Heart right ventricle (tissue), 16 donors: ENCODE results near the gene CLEC4M. TPM values are rescaled to one million over a fixed set of nuclear protein-coding genes. Genes with fewer than 3 reads are reported as not detected.

Experiments
- ATAC-seq, 8 donors: fragments of 200-7000 bp; cut with Tn5 transposase; one replicate each; pipeline ENCODE4 v1.9.1; 2020; ENCODE audit warnings: mild to moderate bottlenecking in 8 of 8, moderate library complexity in 8 of 8, moderate number of reproducible peaks in 1 of 8
- DNase-seq, 2 donors: peaks; one replicate each; pipeline ENCODE4 v3.0.0-alpha.2; 2020
- H3K27ac ChIP-seq, 10 donors: fragments of 200-600 bp; sonication (generic) in 2 of 10; one replicate each; pipeline versions ENCODE4 v1.5.0 to v1.8.0; 2020 to 2022; ENCODE audit warnings: mild to moderate bottlenecking in 3 of 10
- H3K27me3 ChIP-seq, 7 donors: fragments of 200-600 bp; one replicate each; pipeline ENCODE4 v1.8.0; 2021 to 2022; ENCODE audit warnings: mild to moderate bottlenecking in 2 of 7
- H3K36me3 ChIP-seq, 9 donors: fragments of 200-600 bp; sonication (generic) in 1 of 9; one replicate each; pipeline versions ENCODE4 v1.5.0 to v1.8.0; 2020 to 2022; ENCODE audit warnings: mild to moderate bottlenecking in 2 of 9
- H3K4me1 ChIP-seq, 9 donors: fragments of 200-600 bp; sonication (generic) in 1 of 9; one replicate each; pipeline versions ENCODE4 v1.5.0 to v1.8.0; 2020 to 2022; ENCODE audit warnings: mild to moderate bottlenecking in 4 of 9
- H3K4me3 ChIP-seq, 10 donors: fragments of 200-600 bp; sonication (generic) in 2 of 10; one replicate each; pipeline versions ENCODE4 v1.5.0 to v1.8.0; 2020 to 2022; ENCODE audit warnings: mild to moderate bottlenecking in 7 of 10, moderate library complexity in 2 of 10
- H3K9me3 ChIP-seq, 11 donors: fragments of 200-600 bp in 10 of 11; sonication (generic) in 2 of 11; one replicate each; pipeline versions ENCODE4 v1.5.0 to v1.8.0; 2013 to 2022; ENCODE audit warnings: mild to moderate bottlenecking in 2 of 11, control low read depth in 1 of 11, moderate library complexity in 1 of 11
- WGBS, 2 donors: extraction: QIAGEN DNeasy Blood & Tissue Kit; methylation state at CpG; one replicate each; pipeline ENCODE4 v1.1.7; 2013; ENCODE audit warnings: inconsistent platforms in 1 of 2; 5-methylcytosine and 5-hydroxymethylcytosine counted together
- intact Hi-C, 10 donors: fragments of 100-400 bp; cut with DNase I; formaldehyde crosslinking; loops; one replicate each; pipeline versions ENCODE4 v1.11.1 to v1.14.2; 2022
- polyA plus RNA-seq, 2 donors: library from polyadenylated mRNA; stranded (reverse); fragments of 200-250 nt; gene quantifications; one replicate each; pipeline ENCODE4 v1.2.3, GENCODE V29; 2013
- total RNA-seq, 10 donors: library from RNA; stranded (reverse); fragmentation: NEBNext Ultra II Directional in 3 of 10; extraction: Animal tissue kit (Norgen Biotek cat#: 25700) in 3 of 10; gene quantifications; one replicate each; pipeline versions ENCODE4 v1.2.1 to v1.2.4, GENCODE V29; 2021 to 2023
- TF ChIP-seq, protein P1 (sequence below), 9 donors: fragments of 200-600 bp; sonication (generic) in 2 of 9; IDR thresholded peaks; one replicate each; pipeline versions ENCODE4 v1.5.0 to v1.8.0; 2021 to 2022; ENCODE audit warnings: antibody characterized with exemption in 9 of 9, mild to moderate bottlenecking in 5 of 9, moderate library complexity in 1 of 9
- donor health status: Arrhythmogenic right ventricular cardiomyopathy.
- donor health status: ischemic (EF 13 %, LVEDD 7.1; RV severe dilation, severe dysfunction).
- donor health status: healthy with polysubstance abuse.
- donor health status: DM: no; HTN: yes; CAD: no.
- donor health status: DM: no; HTN: no; CAD: no.
- donor health status: ischemic (EF 25% LVEDD 6.9; RV normal size, moderate dysfunction).
- donor health status: ischemic (EF 25% LVEDD 5.7; RV mildly dilated, moderate dysfunction).
- donor health status: healthy.
- donor health status: DM: yes; HTN: yes; CAD: no.
- donor health status: Ischemic cardiomyopathy.
- donor health status: ischemic (EF 35%, LVEDD 5.7; RV mildly dilated, moderate dysfunction).
- donor health status: nonischemic (EF 11% LVEDD 7.7; RV severe dilation, severe dysfunction).
- donor health status: DM: yes; HTN: yes; CAD: no.
- donor health status: PGD.
- donor health status: ischemic (EF 29% LVEDD 5.4; RV normal size, mild dysfunction).
- donor health status: nonischemic (EF 23%, LVEDD 6.1; RV moderate dilation, normal function).

The CLEC4M gene
- total and polyA plus RNA-seq, 12 donors, result not detected

DNA sequence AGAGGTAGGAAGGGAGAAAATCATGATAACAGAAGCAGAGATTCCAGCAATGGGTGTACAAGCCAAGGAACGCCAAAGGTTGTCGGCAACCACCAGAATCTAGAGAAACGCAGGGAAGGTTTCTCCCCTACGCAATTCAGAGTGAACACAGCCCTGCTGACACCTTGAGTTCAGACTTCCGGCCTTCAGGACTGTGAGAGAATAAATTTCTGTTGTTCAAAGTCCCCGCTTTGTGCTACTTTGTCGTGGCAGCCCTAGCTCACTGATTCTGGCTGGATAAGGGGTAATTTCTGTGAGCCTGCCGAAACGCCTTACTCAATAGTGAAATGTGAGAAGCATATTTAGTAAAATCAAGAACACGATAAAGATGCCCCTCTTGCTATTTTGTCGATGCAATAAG, 25.8 kb upstream of the CLEC4M start:
- H3K27me3 ChIP-seq, result peaks cover 0 to 37% (median 8%) of the 10 kb centered on the region in 7 donors
- no peak overlapping the region for H3K27ac ChIP-seq
- TF ChIP-seq, protein P1, sequence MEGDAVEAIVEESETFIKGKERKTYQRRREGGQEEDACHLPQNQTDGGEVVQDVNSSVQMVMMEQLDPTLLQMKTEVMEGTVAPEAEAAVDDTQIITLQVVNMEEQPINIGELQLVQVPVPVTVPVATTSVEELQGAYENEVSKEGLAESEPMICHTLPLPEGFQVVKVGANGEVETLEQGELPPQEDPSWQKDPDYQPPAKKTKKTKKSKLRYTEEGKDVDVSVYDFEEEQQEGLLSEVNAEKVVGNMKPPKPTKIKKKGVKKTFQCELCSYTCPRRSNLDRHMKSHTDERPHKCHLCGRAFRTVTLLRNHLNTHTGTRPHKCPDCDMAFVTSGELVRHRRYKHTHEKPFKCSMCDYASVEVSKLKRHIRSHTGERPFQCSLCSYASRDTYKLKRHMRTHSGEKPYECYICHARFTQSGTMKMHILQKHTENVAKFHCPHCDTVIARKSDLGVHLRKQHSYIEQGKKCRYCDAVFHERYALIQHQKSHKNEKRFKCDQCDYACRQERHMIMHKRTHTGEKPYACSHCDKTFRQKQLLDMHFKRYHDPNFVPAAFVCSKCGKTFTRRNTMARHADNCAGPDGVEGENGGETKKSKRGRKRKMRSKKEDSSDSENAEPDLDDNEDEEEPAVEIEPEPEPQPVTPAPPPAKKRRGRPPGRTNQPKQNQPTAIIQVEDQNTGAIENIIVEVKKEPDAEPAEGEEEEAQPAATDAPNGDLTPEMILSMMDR (IDR thresholded peaks at IDR 0.05), result no peak
- H3K4me3 ChIP-seq, result no peak overlapping the region
- no peaks in the 10 kb centered on the region for H3K9me3 ChIP-seq
- intact Hi-C loops, result no loop called here
- peaks cover 0 to 15% (median 0%) of the 10 kb centered on the region in 9 donors for H3K4me1 ChIP-seq
- DNase-seq, result no peak
- WGBS, 2 donors, result 80 to 83% methylated on average over 11 of the region's 11 CpGs
- H3K36me3 ChIP-seq, result no peaks in the 10 kb centered on the region
- no peak for ATAC-seq

DNA sequence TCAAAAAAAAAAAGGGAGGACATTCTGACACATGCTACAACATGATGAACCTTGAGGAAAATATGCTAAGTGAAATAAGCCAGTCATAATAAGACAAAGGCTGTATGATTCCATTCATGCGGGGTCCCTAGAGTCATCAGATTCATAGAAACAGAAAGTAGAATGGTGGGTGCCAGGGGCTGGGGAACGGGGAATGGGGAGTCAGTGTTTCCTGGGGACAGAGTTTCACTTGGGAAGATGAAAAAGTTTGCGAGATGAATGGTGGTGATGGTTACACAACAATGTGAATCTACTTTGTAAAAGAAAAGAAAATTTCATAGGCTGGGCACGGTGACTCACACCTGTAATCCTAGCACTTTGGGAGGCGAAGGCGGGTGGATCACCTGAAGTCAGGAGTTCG, 25.0 kb upstream of the CLEC4M start:
- intact Hi-C loops, result no loop called here
- Histone ChIP-seq H3K27ac (no peak overlapping the region), H3K4me1 (peaks cover 0 to 15% (median 0%) of the 10 kb centered on the region in 9 donors), H3K36me3 (no peaks in the 10 kb centered on the region), H3K9me3 (no peaks in the 10 kb centered on the region), H3K27me3 (peaks cover 0 to 30% (median 6%) of the 10 kb centered on the region in 7 donors), H3K4me3 (no peak overlapping the region)
- ATAC-seq (no peak), DNase-seq (no peak)
- TF ChIP-seq, protein P1 (IDR thresholded peaks at IDR 0.05), result no peak
- 75 to 83% methylated on average over 7 of the region's 7 CpGs for WGBS, 2 donors

DNA sequence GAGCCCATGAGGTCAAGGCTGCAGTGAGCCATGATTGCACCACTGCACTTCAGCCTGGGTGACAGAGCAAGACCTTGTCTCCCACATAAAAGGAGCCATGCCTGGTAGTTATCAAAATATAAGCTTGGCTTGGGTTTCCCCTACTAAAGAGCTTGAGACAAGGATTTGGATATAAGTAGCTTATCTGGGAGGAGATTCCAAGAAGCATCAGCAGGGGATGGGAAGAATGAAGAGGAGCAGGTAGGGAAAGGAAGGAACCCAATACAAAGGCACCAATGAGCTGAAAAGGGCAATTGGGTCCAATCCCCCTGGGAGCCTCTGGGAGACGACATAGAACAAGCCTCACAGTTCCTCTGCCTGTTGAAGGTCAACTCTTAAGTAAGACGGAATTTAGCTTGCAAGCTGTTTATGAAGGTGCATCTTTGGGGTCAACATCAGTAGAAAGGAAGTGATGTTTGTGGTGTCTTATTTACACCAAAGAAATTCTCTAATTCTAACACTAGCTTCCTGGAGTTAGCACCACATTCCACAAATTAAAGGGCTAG, 23.8 kb upstream of the CLEC4M start:
- ATAC-seq (peak in 2 of 8 donors; percentile 25 to 38), DNase-seq (no peak)
- 41 to 57% methylated on average over 2 of the region's 2 CpGs for WGBS, 2 donors
- H3K27ac ChIP-seq, result peak overlapping the region in 2 of 10 donors; percentile 10 to 78
- TF ChIP-seq, protein P1 (IDR thresholded peaks at IDR 0.05), result no peak
- H3K9me3 ChIP-seq, result no peaks in the 10 kb centered on the region
- H3K4me3 ChIP-seq, result no peak overlapping the region
- peaks cover 0 to 22% (median 6%) of the 10 kb centered on the region in 7 donors for H3K27me3 ChIP-seq
- intact Hi-C loops, result no loop called here
- H3K4me1 ChIP-seq, result peaks cover 0 to 14% (median 0%) of the 10 kb centered on the region in 9 donors
- H3K36me3 ChIP-seq, result no peaks in the 10 kb centered on the region

DNA sequence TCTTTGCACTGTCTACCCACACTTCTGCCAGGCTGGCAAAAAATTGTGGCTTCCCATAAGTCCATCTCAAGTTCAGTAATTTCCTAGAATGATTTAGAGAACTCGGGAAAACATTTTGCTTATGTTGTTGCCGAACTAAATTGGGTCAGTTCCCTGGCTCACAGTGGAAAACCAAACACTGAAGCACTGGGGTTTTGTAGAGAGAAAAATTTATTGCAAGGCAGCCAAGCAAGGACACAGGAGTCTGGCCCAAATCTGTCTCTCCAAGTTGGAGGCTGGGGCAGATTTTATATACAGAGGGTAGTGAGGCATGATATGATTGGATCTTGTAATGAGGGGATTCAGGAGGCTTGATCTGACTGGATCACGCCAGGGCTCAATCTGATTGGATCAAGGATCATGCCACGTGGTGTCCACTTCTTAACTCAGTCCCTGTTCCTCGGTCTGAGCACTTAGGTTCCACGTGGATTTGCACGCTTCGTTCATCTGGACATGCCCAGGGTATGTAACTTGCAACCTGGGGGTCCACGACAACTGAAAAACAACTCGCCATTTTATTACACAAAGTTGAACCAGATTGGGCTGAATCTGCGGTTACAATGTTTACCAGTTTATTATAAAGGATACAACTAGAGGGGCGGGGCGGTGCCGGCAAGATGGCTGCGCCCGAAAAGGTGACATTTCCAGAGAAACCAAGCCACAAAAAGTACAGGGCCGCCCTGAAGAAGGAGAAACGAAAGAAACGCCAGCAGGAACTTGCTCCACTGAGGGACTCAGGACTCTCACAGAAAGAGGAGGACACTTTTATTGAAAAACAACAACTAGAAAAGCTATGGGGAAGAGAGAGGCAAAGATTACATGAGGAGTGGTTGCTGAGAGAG, 23.0 kb upstream of the CLEC4M start:
- Histone ChIP-seq H3K36me3 (no peaks in the 10 kb centered on the region), H3K27ac (peak overlapping the region in 1 of 10 donors; percentile 78), H3K4me1 (peaks cover 0 to 7% (median 0%) of the 10 kb centered on the region in 9 donors), H3K9me3 (no peaks in the 10 kb centered on the region), H3K27me3 (peaks cover 0 to 23% (median 7%) of the 10 kb centered on the region in 7 donors), H3K4me3 (no peak overlapping the region)
- 78 to 82% methylated on average over 19 of the region's 19 CpGs for WGBS, 2 donors
- intact Hi-C loops, result no loop called here
- peak in 1 of 8 donors; percentile 34 for ATAC-seq
- TF ChIP-seq, protein P1 (IDR thresholded peaks at IDR 0.05), result no peak
- DNase-seq, result no peak
